ENCODE results near the gene CWC15. TPM values are rescaled to one million over a fixed set of nuclear protein-coding genes. Genes with fewer than 3 reads are reported as not detected.

CWC15 gene
- total RNA-seq, 2 experiments from 2014 or later = 42.5 to 66.0 TPM

- no peaks in the 10 kb centered on the region for H3K4me1 ChIP-seq (ENCODE audit: insufficient read depth, low read length, poor library complexity, severe bottlenecking)
- no peak overlapping the region for H3K4me2 ChIP-seq (ENCODE audit: low read length)
- ChIA-PET POLR2A (no interaction called here), CTCF (ENCODE audit: unreplicated experiment) (no interaction called here)
- BruUV-seq (replicated peaks) = no TSS peak
- no peaks in the 10 kb centered on the region for H4K20me1 ChIP-seq (ENCODE audit: insufficient read depth, low read length)
- H3K36me3 ChIP-seq (ENCODE audit: insufficient read depth, low read length) = no peaks in the 10 kb centered on the region
- no peaks in the 10 kb centered on the region for H3K9me3 ChIP-seq (ENCODE audit: low read length)
- TF ChIP-seq EZH2phosphoT487 (IDR thresholded peaks at IDR 0.05; ENCODE audit: borderline replicate concordance, low read depth, low read length) = no peak
- TF ChIP-seq CTCF (conservative IDR thresholded peaks at IDR 0.05; ENCODE audit: low read length) = no peak
- H3K9me2 ChIP-seq (ENCODE audit: insufficient read depth, low read length) = no peaks in the 10 kb centered on the region
- H3K27ac ChIP-seq (ENCODE audit: low read depth, low read length, poor library complexity, severe bottlenecking) = no peak overlapping the region
- H3K4me3 ChIP-seq (ENCODE audit: low read depth, low read length, poor library complexity, severe bottlenecking) = no peak overlapping the region
- DNase-seq (ENCODE audit: low spot score) = no peak
- no peak overlapping the region for H2AFZ ChIP-seq (ENCODE audit: low read length)
- intact Hi-C loops (cut with micrococcal nuclease; ENCODE audit: unreplicated experiment) = no loop called here
- H3K79me2 ChIP-seq (ENCODE audit: insufficient read depth, low read depth, low read length) = no peaks in the 10 kb centered on the region
Observed at GRCh38 chr11:95014184-95014821, 40.9 kb upstream of the CWC15 start.

- Histone ChIP-seq H3K79me2 (ENCODE audit: insufficient read depth, low read depth, low read length) (no peaks in the 10 kb centered on the region), H4K20me1 (ENCODE audit: insufficient read depth, low read length) (no peaks in the 10 kb centered on the region), H3K36me3 (ENCODE audit: insufficient read depth, low read length) (no peaks in the 10 kb centered on the region), H3K27ac (ENCODE audit: low read depth, low read length, poor library complexity, severe bottlenecking) (no peak overlapping the region), H3K4me3 (ENCODE audit: low read depth, low read length, poor library complexity, severe bottlenecking) (no peak overlapping the region), H3K9me3 (ENCODE audit: low read length) (no peaks in the 10 kb centered on the region), H3K4me1 (ENCODE audit: insufficient read depth, low read length, poor library complexity, severe bottlenecking) (no peaks in the 10 kb centered on the region), H2AFZ (ENCODE audit: low read length) (no peak overlapping the region), H3K4me2 (ENCODE audit: low read length) (no peak overlapping the region), H3K9me2 (ENCODE audit: insufficient read depth, low read length) (no peaks in the 10 kb centered on the region)
- intact Hi-C loops (cut with micrococcal nuclease; ENCODE audit: unreplicated experiment) = no loop called here
- TF ChIP-seq CTCF (conservative IDR thresholded peaks at IDR 0.05; ENCODE audit: low read length) (no peak), EZH2phosphoT487 (IDR thresholded peaks at IDR 0.05; ENCODE audit: borderline replicate concordance, low read depth, low read length) (no peak)
- BruUV-seq (replicated peaks) = no TSS peak
- ChIA-PET CTCF (ENCODE audit: unreplicated experiment) (no interaction called here), POLR2A (no interaction called here)
- no peak for DNase-seq (ENCODE audit: low spot score)
Observed at GRCh38 chr11:95011376-95011775, 38.0 kb upstream of the CWC15 start.

GRCh38 chr11:95005642-95006041, 32.3 kb upstream of the CWC15 start:
- no peaks in the 10 kb centered on the region for H3K36me3 ChIP-seq (ENCODE audit: insufficient read depth, low read length)
- no peaks in the 10 kb centered on the region for H3K79me2 ChIP-seq (ENCODE audit: insufficient read depth, low read depth, low read length)
- no peaks in the 10 kb centered on the region for H3K9me2 ChIP-seq (ENCODE audit: insufficient read depth, low read length)
- no peaks in the 10 kb centered on the region for H4K20me1 ChIP-seq (ENCODE audit: insufficient read depth, low read length)
- no peaks in the 10 kb centered on the region for H3K9me3 ChIP-seq (ENCODE audit: low read length)
- no peak for DNase-seq (ENCODE audit: low spot score)
- BruUV-seq (replicated peaks) = no TSS peak
- intact Hi-C loops (cut with micrococcal nuclease; ENCODE audit: unreplicated experiment) = no loop called here
- H3K4me1 ChIP-seq (ENCODE audit: insufficient read depth, low read length, poor library complexity, severe bottlenecking) = no peaks in the 10 kb centered on the region
- H3K4me3 ChIP-seq (ENCODE audit: low read depth, low read length, poor library complexity, severe bottlenecking) = no peak overlapping the region
- no peak overlapping the region for H3K27ac ChIP-seq (ENCODE audit: low read depth, low read length, poor library complexity, severe bottlenecking)
- H2AFZ ChIP-seq (ENCODE audit: low read length) = no peak overlapping the region
- POLR2A ChIA-PET = interaction anchor here (0.8 to 1.1 kb wide), 3 partner anchors 11 to 724 kb away, joined by 3 read pairs; no protein-coding TSS in a partner anchor
- CTCF ChIA-PET (ENCODE audit: unreplicated experiment) = no interaction called here
- TF ChIP-seq CTCF (conservative IDR thresholded peaks at IDR 0.05; ENCODE audit: low read length) (no peak), EZH2phosphoT487 (IDR thresholded peaks at IDR 0.05; ENCODE audit: borderline replicate concordance, low read depth, low read length) (no peak)
- H3K4me2 ChIP-seq (ENCODE audit: low read length) = no peak overlapping the region

All from OCI-LY7 (cell line).